K562 (cell line): ENCODE measurements around the gene CMTM8. TPM values are rescaled to one million over a fixed set of nuclear protein-coding genes. Genes with fewer than 3 reads are reported as not detected.

Experiments used
- ESRRB ChIP-seq: fragments of 250-450 bp; sonication (Bioruptor Pico); IDR thresholded peaks from 2 replicates; pipeline ENCODE4 v1.5.0; 2020; ENCODE audit warnings: mild to moderate bottlenecking, moderate library complexity, borderline replicate concordance
- FOXM1 ChIP-seq, 2 experiments: fragments of 450-650 bp in 1 of 2; sonication (generic) in 1 of 2; formaldehyde crosslinking in 1 of 2; IDR thresholded peaks; 2 replicates each; pipeline versions ENCODE4 v1.6.1 to v1.9.0; 2017 to 2022; ENCODE audit warnings: low read depth in 2 of 2, mild to moderate bottlenecking in 2 of 2, missing genetic modification reagents in 1 of 2, moderate library complexity in 1 of 2
- MEF2D ChIP-seq: conservative IDR thresholded peaks from 2 replicates; pipeline ENCODE4 v1.6.1; 2016; ENCODE audit warnings: low read depth, missing genetic modification characterization, missing compliant biosample characterization
- PCBP1 ChIP-seq: fragments of 200-400 bp; formaldehyde crosslinking; IDR thresholded peaks from 2 replicates; pipeline ENCODE4 v1.6.1; 2018; ENCODE audit warnings: mild to moderate bottlenecking, low read depth, low read length; ENCODE audit not compliant: poor library complexity, severe bottlenecking
- RAD21 ChIP-seq, 2 experiments: fragments of 250-450 bp in 1 of 2; fragments of 450-650 bp in 1 of 2; sonication (Bioruptor Pico) in 1 of 2; formaldehyde crosslinking in 1 of 2; IDR thresholded peaks in 1 of 2; conservative IDR thresholded peaks in 1 of 2; 2 replicates each; pipeline versions ENCODE4 v1.4.0 to v1.8.0; 2020 to 2022; ENCODE audit warnings: mild to moderate bottlenecking in 2 of 2, moderate library complexity in 1 of 2
- ZNF124 ChIP-seq: sonication (generic); formaldehyde crosslinking; IDR thresholded peaks from 2 replicates; pipeline ENCODE4 v1.8.1; 2022; ENCODE audit warnings: missing genetic modification reagents
- ZNF407 ChIP-seq: fragments of 450-650 bp; IDR thresholded peaks from 2 replicates; pipeline ENCODE4 v1.6.1; 2016; ENCODE audit warnings: low read depth
- polyA plus RNA-seq, 8 experiments: library from polyadenylated mRNA; depleted of rRNA in 4 of 8; stranded (reverse) in 5 of 8; unstranded in 3 of 8; fragments of >200 nt; fragmentation: Nextera tagmentation in 2 of 8; fragmentation: Illumina TruSeq in 1 of 8; extraction: Ambion mirVana in 2 of 8; extraction: Trizol in 1 of 8; gene quantifications; 2 replicates each; pipeline versions ENCODE4 v1.2.1 to v1.2.3, GENCODE V29; 2011 to 2014; ENCODE audit warnings: inconsistent platforms in 1 of 8, missing spikeins in 1 of 8
- total RNA-seq, 7 experiments: library from RNA; depleted of rRNA in 6 of 7; stranded (reverse); fragments of >200 nt in 6 of 7; fragmentation: Illumina TruSeq in 2 of 7; extraction: Trizol in 2 of 7; gene quantifications; 2 replicates each; pipeline versions ENCODE4 v1.2.1 to v1.2.3, GENCODE V29; 2011 to 2021; ENCODE audit warnings: low replicate concordance in 1 of 7
- TF ChIP-seq, protein P1 (sequence below): fragments of 450-650 bp; IDR thresholded peaks from 2 replicates; pipeline ENCODE4 v1.6.1; 2016; ENCODE audit warnings: borderline replicate concordance
- TF ChIP-seq, protein P2 (sequence below): fragments of 250-450 bp; sonication (Bioruptor Pico); IDR thresholded peaks from 2 replicates; pipeline ENCODE4 v1.4.0; 2020; ENCODE audit warnings: mild to moderate bottlenecking, moderate library complexity, borderline replicate concordance
- TF ChIP-seq, protein P3 (sequence below): sonication (generic); formaldehyde crosslinking; IDR thresholded peaks from 2 replicates; pipeline ENCODE4 v1.8.0; 2022; ENCODE audit warnings: missing genetic modification reagents, mild to moderate bottlenecking, borderline replicate concordance

CMTM8 gene
- total and polyA plus RNA-seq, 9 of the 15 experiments (the other 6 are each of a cell fraction or from before 2014, with no cell fraction given) = not detected

DNA sequence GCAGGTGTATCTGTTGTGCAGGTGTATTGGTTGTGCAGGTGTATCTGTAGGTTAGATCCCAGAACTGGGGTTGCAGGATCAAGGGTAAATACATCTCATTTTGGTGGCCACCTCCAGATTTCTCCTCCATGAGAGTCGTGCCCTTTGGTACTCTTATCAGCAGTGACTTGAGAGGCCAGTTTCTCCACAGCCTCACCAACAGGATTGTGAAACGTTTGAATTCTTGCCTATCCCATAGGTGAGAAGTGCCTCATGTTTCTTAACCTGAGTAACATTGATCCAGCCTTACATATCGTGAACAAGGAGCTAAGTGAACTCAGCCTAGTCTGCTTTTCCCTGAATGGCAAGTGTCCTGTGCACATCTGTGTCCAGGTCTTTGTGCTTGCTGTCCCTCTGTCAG is 55.4 kb downstream of the CMTM8 start (continued):
- TF ChIP-seq FOXM1 (IDR thresholded peaks at IDR 0.05; ENCODE audit: low read depth) (no peak), FOXM1 (CRISPR knock-in tag; IDR thresholded peaks at IDR 0.05; ENCODE audit: low read depth) (no peak), MEF2D (tag) (no peak), ZNF124 (CRISPR knock-in tag) (no peak), RAD21 (CRISPR knock-in tag; conservative IDR thresholded peaks at IDR 0.05 in 1 of 2, IDR thresholded peaks at IDR 0.05 in 1 of 2) (no peak), PCBP1 (no peak), ZNF407 (no peak), ESRRB (CRISPR knock-in tag) (no peak)
- TF ChIP-seq, protein P1, sequence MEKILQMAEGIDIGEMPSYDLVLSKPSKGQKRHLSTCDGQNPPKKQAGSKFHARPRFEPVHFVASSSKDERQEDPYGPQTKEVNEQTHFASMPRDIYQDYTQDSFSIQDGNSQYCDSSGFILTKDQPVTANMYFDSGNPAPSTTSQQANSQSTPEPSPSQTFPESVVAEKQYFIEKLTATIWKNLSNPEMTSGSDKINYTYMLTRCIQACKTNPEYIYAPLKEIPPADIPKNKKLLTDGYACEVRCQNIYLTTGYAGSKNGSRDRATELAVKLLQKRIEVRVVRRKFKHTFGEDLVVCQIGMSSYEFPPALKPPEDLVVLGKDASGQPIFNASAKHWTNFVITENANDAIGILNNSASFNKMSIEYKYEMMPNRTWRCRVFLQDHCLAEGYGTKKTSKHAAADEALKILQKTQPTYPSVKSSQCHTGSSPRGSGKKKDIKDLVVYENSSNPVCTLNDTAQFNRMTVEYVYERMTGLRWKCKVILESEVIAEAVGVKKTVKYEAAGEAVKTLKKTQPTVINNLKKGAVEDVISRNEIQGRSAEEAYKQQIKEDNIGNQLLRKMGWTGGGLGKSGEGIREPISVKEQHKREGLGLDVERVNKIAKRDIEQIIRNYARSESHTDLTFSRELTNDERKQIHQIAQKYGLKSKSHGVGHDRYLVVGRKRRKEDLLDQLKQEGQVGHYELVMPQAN = no peak
- TF ChIP-seq, protein P2, sequence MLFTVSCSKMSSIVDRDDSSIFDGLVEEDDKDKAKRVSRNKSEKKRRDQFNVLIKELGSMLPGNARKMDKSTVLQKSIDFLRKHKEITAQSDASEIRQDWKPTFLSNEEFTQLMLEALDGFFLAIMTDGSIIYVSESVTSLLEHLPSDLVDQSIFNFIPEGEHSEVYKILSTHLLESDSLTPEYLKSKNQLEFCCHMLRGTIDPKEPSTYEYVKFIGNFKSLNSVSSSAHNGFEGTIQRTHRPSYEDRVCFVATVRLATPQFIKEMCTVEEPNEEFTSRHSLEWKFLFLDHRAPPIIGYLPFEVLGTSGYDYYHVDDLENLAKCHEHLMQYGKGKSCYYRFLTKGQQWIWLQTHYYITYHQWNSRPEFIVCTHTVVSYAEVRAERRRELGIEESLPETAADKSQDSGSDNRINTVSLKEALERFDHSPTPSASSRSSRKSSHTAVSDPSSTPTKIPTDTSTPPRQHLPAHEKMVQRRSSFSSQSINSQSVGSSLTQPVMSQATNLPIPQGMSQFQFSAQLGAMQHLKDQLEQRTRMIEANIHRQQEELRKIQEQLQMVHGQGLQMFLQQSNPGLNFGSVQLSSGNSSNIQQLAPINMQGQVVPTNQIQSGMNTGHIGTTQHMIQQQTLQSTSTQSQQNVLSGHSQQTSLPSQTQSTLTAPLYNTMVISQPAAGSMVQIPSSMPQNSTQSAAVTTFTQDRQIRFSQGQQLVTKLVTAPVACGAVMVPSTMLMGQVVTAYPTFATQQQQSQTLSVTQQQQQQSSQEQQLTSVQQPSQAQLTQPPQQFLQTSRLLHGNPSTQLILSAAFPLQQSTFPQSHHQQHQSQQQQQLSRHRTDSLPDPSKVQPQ = no peak
- TF ChIP-seq, protein P3, sequence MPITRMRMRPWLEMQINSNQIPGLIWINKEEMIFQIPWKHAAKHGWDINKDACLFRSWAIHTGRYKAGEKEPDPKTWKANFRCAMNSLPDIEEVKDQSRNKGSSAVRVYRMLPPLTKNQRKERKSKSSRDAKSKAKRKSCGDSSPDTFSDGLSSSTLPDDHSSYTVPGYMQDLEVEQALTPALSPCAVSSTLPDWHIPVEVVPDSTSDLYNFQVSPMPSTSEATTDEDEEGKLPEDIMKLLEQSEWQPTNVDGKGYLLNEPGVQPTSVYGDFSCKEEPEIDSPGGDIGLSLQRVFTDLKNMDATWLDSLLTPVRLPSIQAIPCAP (CRISPR knock-in tag) = no peak
